ENCODE results near the gene FREM2. TPM values are rescaled to one million over a fixed set of nuclear protein-coding genes. Genes with fewer than 3 reads are reported as not detected.

Gene FREM2
- total RNA-seq, 6 donors from 2014 or later = 7.8 to 26.6 (median 17.3) TPM

- H3K4me1 ChIP-seq = no peaks in the 10 kb centered on the region
- no peak overlapping the region for H3K27ac ChIP-seq
- H3K9me3 ChIP-seq = no peaks in the 10 kb centered on the region
- TF ChIP-seq POLR2AphosphoS5 (IDR thresholded peaks at IDR 0.05) = no peak
- TF ChIP-seq, protein P1, sequence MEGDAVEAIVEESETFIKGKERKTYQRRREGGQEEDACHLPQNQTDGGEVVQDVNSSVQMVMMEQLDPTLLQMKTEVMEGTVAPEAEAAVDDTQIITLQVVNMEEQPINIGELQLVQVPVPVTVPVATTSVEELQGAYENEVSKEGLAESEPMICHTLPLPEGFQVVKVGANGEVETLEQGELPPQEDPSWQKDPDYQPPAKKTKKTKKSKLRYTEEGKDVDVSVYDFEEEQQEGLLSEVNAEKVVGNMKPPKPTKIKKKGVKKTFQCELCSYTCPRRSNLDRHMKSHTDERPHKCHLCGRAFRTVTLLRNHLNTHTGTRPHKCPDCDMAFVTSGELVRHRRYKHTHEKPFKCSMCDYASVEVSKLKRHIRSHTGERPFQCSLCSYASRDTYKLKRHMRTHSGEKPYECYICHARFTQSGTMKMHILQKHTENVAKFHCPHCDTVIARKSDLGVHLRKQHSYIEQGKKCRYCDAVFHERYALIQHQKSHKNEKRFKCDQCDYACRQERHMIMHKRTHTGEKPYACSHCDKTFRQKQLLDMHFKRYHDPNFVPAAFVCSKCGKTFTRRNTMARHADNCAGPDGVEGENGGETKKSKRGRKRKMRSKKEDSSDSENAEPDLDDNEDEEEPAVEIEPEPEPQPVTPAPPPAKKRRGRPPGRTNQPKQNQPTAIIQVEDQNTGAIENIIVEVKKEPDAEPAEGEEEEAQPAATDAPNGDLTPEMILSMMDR (IDR thresholded peaks at IDR 0.05) = no peak
- no peak for TF ChIP-seq EP300 (IDR thresholded peaks at IDR 0.05)
- 39 to 51% methylated on average over 4 to 5 of the region's 5 CpGs for WGBS, 2 donors
- no peaks in the 10 kb centered on the region for H3K27me3 ChIP-seq
- DNase-seq (no peak), ATAC-seq (ENCODE audit: low FRiP score in 2 of 2) (no peak)
- H3K4me3 ChIP-seq = no peak overlapping the region
- no peaks in the 10 kb centered on the region for H3K36me3 ChIP-seq
Observed at GRCh38 chr13:38752686-38753085, 65.8 kb downstream of the FREM2 start.

DNA sequence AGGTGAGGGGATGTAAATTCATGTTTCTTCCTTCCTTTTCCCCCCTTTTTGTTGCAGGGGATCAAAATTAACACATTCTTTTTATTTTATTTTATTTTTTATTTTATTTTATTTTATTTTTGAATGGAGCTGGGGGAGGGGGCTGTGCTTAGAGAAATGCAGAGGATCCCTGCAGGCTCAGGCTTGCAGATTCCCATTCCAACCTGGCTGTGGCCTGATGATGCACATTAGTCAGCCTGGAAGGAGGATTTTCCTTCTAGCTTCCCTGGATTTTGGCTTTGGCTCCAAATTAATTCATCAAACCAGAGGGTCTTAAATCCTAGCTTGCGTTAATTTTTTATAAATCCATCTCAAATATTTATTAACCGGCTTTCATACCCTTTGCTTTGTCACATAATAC lies 67.0 kb downstream of the FREM2 start:
- no peak for ATAC-seq (ENCODE audit: low FRiP score in 2 of 2)
- no peak for DNase-seq
- no peaks in the 10 kb centered on the region for H3K27me3 ChIP-seq
- no peaks in the 10 kb centered on the region for H3K4me1 ChIP-seq
- H3K9me3 ChIP-seq = no peaks in the 10 kb centered on the region
- no peaks in the 10 kb centered on the region for H3K36me3 ChIP-seq
- TF ChIP-seq POLR2A (IDR thresholded peaks at IDR 0.05) (no peak), POLR2AphosphoS5 (IDR thresholded peaks at IDR 0.05) (no peak), EP300 (IDR thresholded peaks at IDR 0.05) (no peak)
- TF ChIP-seq, protein P1 (IDR thresholded peaks at IDR 0.05) = no peak
- no peak overlapping the region for H3K27ac ChIP-seq
- no peak overlapping the region for H3K4me3 ChIP-seq
- 83 to 90% methylated on average over 2 of the region's 2 CpGs for WGBS, 2 donors

GRCh38 chr13:38755793-38756192 lies 68.9 kb downstream of the FREM2 start:
- Histone ChIP-seq H3K36me3 (no peaks in the 10 kb centered on the region), H3K27ac (no peak overlapping the region), H3K27me3 (no peaks in the 10 kb centered on the region), H3K4me3 (no peak overlapping the region), H3K4me1 (no peaks in the 10 kb centered on the region), H3K9me3 (no peaks in the 10 kb centered on the region)
- TF ChIP-seq POLR2AphosphoS5 (IDR thresholded peaks at IDR 0.05) = no peak
- no peak for TF ChIP-seq EP300 (IDR thresholded peaks at IDR 0.05)
- no peak for TF ChIP-seq POLR2A (IDR thresholded peaks at IDR 0.05)
- TF ChIP-seq, protein P1 (IDR thresholded peaks at IDR 0.05) = no peak
- ATAC-seq (ENCODE audit: low FRiP score in 2 of 2) = no peak
- 89 to 100% methylated on average over 2 of the region's 2 CpGs for WGBS, 2 donors
- DNase-seq = no peak

DNA sequence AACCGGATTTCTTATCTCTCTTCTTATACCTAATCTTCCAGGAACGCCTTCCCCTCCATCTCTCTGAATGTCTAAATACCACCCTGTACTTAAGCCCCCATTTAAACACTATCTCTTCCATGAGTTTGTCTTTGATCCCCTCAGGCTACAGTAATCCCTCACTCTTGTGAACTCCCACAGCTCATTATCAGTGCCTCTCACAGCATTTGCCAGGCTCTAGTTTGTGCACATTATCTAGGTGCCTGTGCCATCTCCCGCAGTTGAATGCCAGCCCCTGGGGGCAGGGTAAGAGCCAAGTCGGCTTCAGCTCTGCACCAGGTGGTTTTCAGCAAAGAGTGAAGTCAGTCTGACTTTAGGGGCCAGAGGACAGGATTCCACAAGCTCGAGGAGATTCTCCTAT lies 71.4 kb downstream of the FREM2 start:
- Histone ChIP-seq H3K27ac (no peak overlapping the region), H3K27me3 (no peaks in the 10 kb centered on the region), H3K9me3 (no peaks in the 10 kb centered on the region), H3K4me1 (no peaks in the 10 kb centered on the region), H3K4me3 (no peak overlapping the region), H3K36me3 (no peaks in the 10 kb centered on the region)
- ATAC-seq (ENCODE audit: low FRiP score in 2 of 2) = no peak
- no peak for TF ChIP-seq POLR2A (IDR thresholded peaks at IDR 0.05)
- TF ChIP-seq, protein P1 (IDR thresholded peaks at IDR 0.05) = no peak
- TF ChIP-seq POLR2AphosphoS5 (IDR thresholded peaks at IDR 0.05) = no peak
- TF ChIP-seq EP300 (IDR thresholded peaks at IDR 0.05) = no peak
- 45 to 46% methylated on average over 4 to 5 of the region's 5 CpGs for WGBS, 2 donors
- no peak for DNase-seq

DNA sequence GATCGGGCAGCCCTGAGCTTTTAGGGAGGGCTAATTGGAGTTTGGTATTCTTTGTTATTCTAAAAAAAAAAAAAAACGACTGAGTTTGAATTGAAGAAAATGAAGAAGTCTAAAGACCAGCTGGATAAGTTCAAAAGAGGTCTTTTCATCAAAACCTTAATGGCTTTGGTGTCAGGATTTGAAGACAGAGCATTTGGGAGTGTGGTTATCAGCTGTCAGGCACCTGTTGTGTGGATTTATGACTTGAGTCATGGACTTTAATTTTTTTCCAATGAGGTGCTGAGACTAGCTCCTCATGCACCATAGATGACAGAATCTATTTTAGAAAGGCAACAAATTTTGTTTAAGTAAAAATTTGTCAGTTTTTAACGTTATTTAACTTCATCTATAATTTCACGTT lies 72.5 kb downstream of the FREM2 start:
- H3K9me3 ChIP-seq = no peaks in the 10 kb centered on the region
- peaks cover 0 to 6% (median 0%) of the 10 kb centered on the region in 4 donors for H3K4me1 ChIP-seq
- 42 to 56% methylated on average over 4 of the region's 4 CpGs for WGBS, 2 donors
- H3K27ac ChIP-seq = no peak overlapping the region
- H3K4me3 ChIP-seq = no peak overlapping the region
- ATAC-seq (ENCODE audit: low FRiP score in 2 of 2) = no peak
- no peaks in the 10 kb centered on the region for H3K36me3 ChIP-seq
- DNase-seq = no peak
- TF ChIP-seq EP300 (IDR thresholded peaks at IDR 0.05) (no peak), POLR2A (IDR thresholded peaks at IDR 0.05) (no peak), POLR2AphosphoS5 (IDR thresholded peaks at IDR 0.05) (no peak)
- TF ChIP-seq, protein P1 (IDR thresholded peaks at IDR 0.05) = no peak
- H3K27me3 ChIP-seq = no peaks in the 10 kb centered on the region

All from upper lobe of left lung (tissue), 6 donors.